ENCODE measurements around the gene BEND5.
A peak's percentile ranks its signal among the peaks of the same experiment; 100 is the strongest.

Gene BEND5

DNA sequence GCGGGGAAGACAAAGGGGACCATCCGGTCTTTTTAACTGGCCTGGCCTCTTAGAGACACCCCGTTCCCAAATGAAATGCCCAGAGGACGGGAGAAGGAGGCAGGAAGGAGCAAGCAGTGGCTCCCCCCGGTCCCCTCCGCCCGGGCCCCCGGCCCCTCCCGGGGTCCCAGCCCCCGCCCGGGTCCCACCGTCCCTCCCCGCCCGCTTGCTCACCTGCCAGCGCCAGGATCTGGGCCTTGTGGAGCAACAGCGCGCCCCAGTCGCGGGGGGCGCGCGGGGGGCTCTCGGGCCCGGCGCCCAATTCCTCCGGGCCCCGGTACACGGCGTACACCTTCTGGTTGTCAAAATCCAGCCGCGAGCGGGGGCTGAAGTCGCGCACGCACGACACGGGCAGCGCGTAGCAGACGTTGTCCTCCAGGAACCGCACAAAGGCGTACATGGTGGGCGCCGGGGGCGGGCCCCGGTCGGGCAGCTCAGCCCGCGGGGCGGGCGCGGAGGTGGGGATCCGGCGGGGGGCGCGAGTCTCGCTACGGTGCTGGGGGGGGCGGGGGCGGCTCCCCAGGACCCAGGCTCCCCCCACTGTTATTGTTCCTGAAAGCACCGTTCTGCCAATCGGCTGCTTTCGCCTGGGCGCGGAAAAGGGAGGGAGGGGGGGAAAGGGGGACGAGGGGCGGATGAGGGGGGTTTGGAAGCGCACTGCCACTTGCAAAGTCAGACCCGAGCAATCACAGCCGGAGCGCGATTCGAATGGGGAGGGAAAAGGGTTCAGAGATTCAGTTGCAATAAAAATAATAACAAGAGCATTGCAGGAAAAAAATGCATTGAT, at the start of gene BEND5:
Gene BEND5, minus strand, starts transcription at position 499 of the 826 bp plus-strand sequence. Its CDS starts 60 bp downstream, at position 439.
- DNase-seq = peak; percentile 38 to 57

GRCh38 chr1:48823168-48823567, 46.5 kb upstream of the BEND5 start:
- no peak for DNase-seq

DNA sequence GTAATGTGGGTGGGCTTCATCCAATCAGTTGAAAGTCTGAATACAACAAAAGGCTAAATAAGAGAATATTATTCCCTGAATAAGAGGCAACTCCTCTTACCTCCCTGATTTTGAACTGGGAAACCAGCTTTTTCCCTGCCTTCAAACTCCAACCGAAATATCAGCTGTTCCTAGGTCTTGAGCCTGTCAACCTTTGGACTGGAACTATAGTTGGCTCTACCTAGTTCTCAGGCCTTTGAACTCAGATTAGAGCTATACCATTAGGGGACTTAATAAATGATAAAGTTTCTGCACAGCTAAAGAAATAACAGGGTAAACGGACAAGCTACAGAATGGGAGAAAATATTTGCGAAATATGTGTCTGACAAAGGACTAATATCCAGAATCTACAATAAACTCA, 43.8 kb upstream of the BEND5 start:
- DNase-seq = no peak

GRCh38 chr1:48817505-48818114, 40.9 kb upstream of the BEND5 start:
- DNase-seq = peak in 1 of 2 donors; percentile 28

DNA sequence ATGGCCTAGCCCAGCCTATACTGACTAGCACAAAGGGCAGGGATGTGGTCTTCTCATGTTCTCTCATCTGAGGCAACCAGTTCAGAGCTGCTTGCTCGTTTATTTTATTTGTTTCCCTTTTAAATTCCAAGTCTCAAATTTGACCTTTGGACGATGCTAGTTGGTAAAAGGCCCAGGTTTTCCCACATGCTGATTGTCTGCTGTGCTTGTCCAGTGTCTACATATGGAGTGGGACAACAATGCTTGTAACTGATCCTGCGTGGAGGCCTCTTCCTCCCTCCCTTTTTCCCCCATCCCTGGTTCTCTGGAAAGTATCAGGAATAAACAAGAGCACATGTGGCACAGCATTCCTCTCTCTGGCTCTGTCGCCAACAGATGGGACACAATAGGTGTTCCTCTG, 34.0 kb upstream of the BEND5 start:
- no peak for DNase-seq

DNA sequence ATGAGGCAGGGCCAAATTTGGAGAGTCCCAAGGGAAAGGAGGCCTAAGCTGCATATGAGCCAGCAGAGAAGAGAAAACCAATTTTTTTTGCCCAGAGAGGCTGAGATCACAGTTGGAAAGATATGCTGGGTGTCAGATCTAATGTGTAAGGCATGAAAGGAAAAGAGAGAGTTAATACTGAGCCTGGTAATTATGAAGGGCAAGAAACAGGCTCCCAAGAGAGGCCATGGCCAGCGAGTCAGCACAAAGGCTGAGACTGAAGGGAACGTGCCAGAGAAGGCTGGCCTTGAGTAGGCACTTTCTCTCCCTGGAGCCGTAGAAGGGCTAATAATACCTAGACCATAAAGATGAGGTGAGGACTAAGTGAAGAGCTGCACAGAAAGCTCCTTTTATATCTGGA, 31.8 kb upstream of the BEND5 start:
- DNase-seq = no peak

- DNase-seq = no peak
Measured at GRCh38 chr1:48807554-48808260, 31.0 kb upstream of the BEND5 start.

DNA sequence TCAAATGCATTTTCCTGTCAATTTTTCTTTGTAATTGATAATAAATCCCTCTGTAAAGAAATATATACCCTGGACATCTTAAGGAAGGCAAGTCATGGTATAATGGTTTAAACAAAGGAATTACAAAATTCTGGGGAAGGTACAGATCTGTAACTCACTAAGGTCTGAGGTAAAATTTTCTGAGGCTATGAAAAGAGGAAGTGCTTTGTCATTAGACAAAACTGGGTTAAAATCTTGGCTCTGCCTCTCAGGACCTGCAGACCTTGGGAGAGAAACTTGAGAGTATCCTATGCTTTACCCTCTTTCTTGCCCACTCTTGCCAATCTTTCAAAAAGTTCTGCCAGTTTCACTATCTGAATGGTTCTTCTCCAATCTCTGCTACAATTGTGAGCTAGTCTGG, 26.8 kb upstream of the BEND5 start:
- no peak for DNase-seq

- no peak for DNase-seq
Measured at GRCh38 chr1:48794816-48795215, 18.1 kb upstream of the BEND5 start.

DNA sequence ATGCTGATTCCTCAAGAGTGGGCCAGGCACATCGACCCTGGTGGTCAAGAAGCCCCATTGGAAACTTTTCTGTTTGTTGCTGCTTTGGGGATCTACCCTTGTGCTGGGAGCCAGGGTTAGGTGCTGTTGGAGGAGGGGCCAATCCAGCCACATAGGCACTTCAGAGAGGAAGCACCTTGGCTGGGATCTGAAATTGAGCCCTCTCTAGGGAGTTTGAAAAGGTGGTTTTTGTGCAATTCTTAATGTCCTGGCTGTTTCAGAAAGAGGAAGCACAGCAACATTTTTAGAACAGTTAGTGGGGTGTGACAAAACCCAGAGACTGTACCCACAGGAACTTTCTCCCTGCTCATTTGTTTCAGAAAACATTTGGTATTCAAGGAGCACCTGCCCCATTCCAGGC, 17.2 kb upstream of the BEND5 start:
- no peak for DNase-seq

GRCh38 chr1:48792961-48793360, 16.3 kb upstream of the BEND5 start:
- DNase-seq = no peak

DNA sequence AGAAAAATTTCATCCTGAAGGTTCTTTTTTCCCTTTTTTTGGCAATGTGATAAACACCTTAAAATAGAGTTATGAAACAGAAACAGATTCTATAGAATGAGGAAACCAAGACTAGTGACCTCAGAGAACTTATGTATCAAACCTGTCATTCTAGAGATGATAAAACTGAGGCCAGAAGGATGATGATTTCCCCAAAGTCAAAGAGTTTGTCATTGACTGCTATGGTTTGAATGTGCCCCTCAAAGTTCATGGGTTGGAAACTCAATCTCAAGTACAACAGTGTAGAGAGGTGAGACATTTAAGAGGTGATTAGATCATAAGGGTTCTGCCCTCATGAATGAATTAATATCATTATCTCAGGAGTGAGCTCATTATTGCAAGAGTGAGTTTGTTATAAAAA, 13.7 kb upstream of the BEND5 start:
- DNase-seq = no peak

GRCh38 chr1:48789903-48790302, 13.2 kb upstream of the BEND5 start:
- no peak for DNase-seq

DNA sequence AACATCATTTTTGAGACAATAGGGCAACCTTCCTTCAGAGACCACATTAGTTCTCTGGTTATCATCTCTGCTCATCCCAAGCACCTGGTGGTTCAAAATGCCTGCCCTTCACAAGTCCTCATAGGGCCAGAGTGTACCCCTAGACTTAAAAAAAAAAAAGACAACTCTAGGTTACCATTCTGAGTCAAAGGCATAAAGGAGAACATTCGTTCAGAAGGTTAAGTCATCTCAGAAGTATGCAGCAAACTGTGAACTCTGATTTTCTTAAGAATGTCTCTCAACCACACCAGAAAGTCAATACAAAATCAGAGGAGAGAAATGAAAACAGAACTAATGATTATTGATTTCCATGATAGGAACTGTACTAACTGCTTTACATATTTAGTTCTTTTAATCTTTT, 9.2 kb upstream of the BEND5 start:
- no peak for DNase-seq

DNA sequence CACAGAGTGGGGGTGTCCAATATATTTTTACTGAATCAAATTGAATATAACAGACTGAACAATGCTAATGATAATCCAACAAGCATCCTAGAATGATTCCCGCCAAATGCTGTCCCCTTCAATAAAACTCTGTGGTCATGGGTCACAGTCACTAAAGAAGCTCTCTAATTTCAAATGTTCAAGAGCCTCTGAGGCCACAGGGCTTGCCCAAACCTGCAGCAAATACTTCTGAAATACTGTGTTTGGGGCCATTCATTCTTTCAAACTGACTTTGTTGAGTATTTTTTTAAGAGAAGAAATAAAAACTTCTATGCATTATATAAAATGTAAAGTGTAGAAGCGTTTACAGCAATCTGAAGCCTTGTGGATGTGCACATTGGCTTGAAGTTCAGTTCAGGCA, 7.6 kb upstream of the BEND5 start:
- no peak for DNase-seq

GRCh38 chr1:48777219-48777895, 666 bp upstream of the BEND5 start:
- peak in 1 of 2 donors; percentile 1 for DNase-seq

- no peak for DNase-seq
Measured at GRCh38 chr1:48775831-48776392, 779 bp downstream of the BEND5 start.

- no peak for DNase-seq
Measured at GRCh38 chr1:48773133-48773532, 3.6 kb downstream of the BEND5 start.

- no peak for DNase-seq
Measured at GRCh38 chr1:48772211-48772610, 4.5 kb downstream of the BEND5 start.

DNA sequence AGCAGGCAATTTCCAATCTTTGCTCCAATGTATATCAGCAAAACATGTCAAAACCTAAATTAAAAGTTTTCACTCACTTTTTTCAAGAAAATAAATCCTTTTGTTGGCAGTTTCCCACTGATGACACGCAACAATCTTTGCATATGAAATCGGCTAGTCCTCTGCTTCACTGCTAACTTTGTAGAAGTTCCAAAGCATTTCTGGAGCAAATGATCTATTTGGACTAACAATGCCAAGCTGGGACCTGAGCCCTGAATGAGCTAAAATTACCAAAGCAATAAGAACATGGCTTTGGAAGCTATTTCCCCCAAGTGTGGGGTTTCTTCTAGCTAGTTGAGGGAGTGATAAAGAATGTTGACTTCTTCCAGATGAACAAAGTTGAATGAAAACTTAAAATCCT, 5.1 kb downstream of the BEND5 start:
- no peak for DNase-seq

- DNase-seq = no peak
Measured at GRCh38 chr1:48767975-48768510, 8.6 kb downstream of the BEND5 start.

DNA sequence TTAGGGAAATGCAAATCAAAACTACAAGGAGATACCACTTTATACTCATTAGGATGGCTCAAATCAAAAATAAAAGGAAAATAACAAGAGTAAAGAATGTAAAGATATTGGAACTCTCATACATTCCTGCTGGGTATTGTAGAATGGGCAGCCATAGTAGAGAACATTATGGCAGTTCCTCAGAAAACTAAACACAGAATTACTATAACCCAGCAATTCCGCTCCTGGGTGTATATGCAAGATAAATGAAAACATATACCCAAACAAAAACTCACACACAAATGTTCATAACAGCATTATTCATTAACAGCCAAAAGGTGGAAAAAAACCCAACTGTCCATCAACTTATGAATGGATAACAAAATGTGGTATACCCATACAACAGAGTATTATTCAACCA, 11.4 kb downstream of the BEND5 start:
- no peak for DNase-seq

DNA sequence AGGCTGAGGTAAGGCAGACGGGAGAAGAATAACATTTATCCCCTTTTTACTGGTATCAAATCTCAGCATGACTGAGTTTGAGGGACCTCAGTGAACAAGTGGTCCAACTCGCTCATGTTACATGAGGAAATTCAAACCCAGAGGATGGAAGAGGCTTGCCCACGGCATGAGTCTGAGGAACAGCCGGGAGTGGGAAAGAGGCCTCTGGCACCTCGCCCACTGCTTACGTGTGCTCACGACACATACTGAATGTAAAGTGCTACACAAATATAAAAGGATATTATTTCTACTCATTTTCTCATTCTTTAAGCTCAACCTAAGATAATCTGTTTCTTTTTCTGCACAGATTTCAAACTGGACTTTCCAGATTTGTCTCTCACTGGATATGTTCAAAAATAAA, 14.7 kb downstream of the BEND5 start:
- DNase-seq = no peak
